OCI-LY3 (cell line): ENCODE measurements around the gene TSPO.

Experiments
- H2AFZ ChIP-seq: fragments of 200-600, 300-600 bp; shearing (Covaris generic); 2 replicates; pipeline ENCODE4 v1.6.0; 2014; ENCODE audit warnings: antibody characterized with exemption, low read depth, low read length
- H3K27ac ChIP-seq: fragments of 200-600, 300-600 bp; sonication (generic); 2 replicates; pipeline ENCODE4 v1.5.1; 2014; ENCODE audit warnings: mild to moderate bottlenecking, low read length, moderate library complexity, mixed read lengths
- H3K27me3 ChIP-seq: fragments of 200-600, 300-600 bp; sonication (generic); 2 replicates; pipeline ENCODE4 v1.6.1; 2014; ENCODE audit warnings: low read depth, low read length, mixed read lengths
- H3K36me3 ChIP-seq: fragments of 200-600, 300-600 bp; sonication (generic); replicated peaks from 2 replicates; pipeline ENCODE3; 2014; ENCODE audit warnings: low read depth, low read length, mixed read lengths
- H3K4me1 ChIP-seq: fragments of 300-600, 200-600 bp; sonication (generic); 2 replicates; pipeline ENCODE4 v1.6.1; 2014; ENCODE audit warnings: low read length, mixed read lengths
- H3K4me2 ChIP-seq: fragments of 200-600, 300-600 bp; sonication (generic); 2 replicates; pipeline ENCODE4 v1.6.1; 2014; ENCODE audit warnings: low read length, mixed read lengths
- H3K4me3 ChIP-seq: fragments of 300-600, 200-600 bp; sonication (generic); 2 replicates; pipeline ENCODE4 v1.5.1; 2014; ENCODE audit warnings: antibody characterized with exemption, mild to moderate bottlenecking, low read length, moderate library complexity
- H3K79me2 ChIP-seq: fragments of 300-600, 200-600 bp; shearing (Covaris generic); 2 replicates; pipeline ENCODE4 v1.6.1; 2014; ENCODE audit warnings: mild to moderate bottlenecking, low read length, mixed read lengths
- H3K9ac ChIP-seq: fragments of 300-600, 200-600 bp; shearing (Covaris generic); 2 replicates; pipeline ENCODE4 v1.6.0; 2014; ENCODE audit warnings: mild to moderate bottlenecking, low read length, moderate library complexity
- H3K9me3 ChIP-seq: fragments of 200-600, 300-600 bp; shearing (Covaris generic); 2 replicates; pipeline ENCODE4 v1.6.1; 2014; ENCODE audit warnings: low read length, mixed read lengths; ENCODE audit not compliant: insufficient read depth
- H4K20me1 ChIP-seq: fragments of 200-600, 300-600 bp; sonication (generic); 2 replicates; pipeline ENCODE4 v1.6.1; 2016; ENCODE audit warnings: low read length, mixed read lengths; ENCODE audit not compliant: insufficient read depth
- EZH2phosphoT487 ChIP-seq: fragments of 200-600 bp; shearing (Covaris generic); IDR thresholded peaks from 2 replicates; pipeline ENCODE4 v1.6.1; 2018; ENCODE audit warnings: antibody characterized with exemption, mixed run types, low read depth
- TF ChIP-seq, protein P1 (sequence below): fragments of 200-600, 300-600 bp; sonication (generic); IDR thresholded peaks from 2 replicates; pipeline ENCODE4 v1.5.1; 2014; ENCODE audit warnings: antibody characterized with exemption, low read length, low read depth

The TSPO gene

DNA sequence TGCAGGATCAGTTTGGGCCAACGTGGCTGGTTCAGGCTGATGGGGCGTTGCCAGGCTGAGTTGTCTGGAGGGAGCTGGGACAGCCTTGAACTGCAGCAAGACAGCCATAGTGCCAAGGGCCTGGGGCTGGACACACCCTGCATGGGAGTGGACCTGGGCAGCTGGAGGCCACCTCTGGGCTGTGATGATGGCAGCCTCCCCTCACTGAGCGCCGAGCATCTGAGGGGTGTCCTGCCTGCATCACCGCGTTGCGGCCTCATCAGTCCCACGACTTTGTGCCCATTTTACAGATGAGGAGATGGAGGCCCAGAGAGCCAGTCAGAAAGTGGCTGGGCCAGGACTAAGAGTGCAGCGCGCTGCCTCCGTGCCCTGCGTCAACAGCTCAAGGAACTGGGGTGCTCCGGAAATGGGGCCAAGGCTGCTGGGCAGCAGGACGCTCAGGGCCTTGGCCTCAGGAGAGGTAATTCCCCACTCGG, 590 bp upstream of the TSPO start:
- Histone ChIP-seq H3K9me3 (no peaks in the 10 kb centered on the region), H2AFZ (peak overlapping the region; percentile 90), H3K9ac (peak overlapping the region; percentile 66), H3K79me2 (no peaks in the 10 kb centered on the region), H3K4me2 (peak overlapping the region; percentile 92), H3K27me3 (peaks cover 6% of the 10 kb centered on the region), H3K4me1 (peaks cover 28% of the 10 kb centered on the region), H3K4me3 (peak overlapping the region; percentile 83), H4K20me1 (no peaks in the 10 kb centered on the region), H3K27ac (no peak overlapping the region), H3K36me3 (no peaks in the 10 kb centered on the region)
- TF ChIP-seq EZH2phosphoT487, result no peak
- TF ChIP-seq, protein P1, sequence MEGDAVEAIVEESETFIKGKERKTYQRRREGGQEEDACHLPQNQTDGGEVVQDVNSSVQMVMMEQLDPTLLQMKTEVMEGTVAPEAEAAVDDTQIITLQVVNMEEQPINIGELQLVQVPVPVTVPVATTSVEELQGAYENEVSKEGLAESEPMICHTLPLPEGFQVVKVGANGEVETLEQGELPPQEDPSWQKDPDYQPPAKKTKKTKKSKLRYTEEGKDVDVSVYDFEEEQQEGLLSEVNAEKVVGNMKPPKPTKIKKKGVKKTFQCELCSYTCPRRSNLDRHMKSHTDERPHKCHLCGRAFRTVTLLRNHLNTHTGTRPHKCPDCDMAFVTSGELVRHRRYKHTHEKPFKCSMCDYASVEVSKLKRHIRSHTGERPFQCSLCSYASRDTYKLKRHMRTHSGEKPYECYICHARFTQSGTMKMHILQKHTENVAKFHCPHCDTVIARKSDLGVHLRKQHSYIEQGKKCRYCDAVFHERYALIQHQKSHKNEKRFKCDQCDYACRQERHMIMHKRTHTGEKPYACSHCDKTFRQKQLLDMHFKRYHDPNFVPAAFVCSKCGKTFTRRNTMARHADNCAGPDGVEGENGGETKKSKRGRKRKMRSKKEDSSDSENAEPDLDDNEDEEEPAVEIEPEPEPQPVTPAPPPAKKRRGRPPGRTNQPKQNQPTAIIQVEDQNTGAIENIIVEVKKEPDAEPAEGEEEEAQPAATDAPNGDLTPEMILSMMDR, result no peak

DNA sequence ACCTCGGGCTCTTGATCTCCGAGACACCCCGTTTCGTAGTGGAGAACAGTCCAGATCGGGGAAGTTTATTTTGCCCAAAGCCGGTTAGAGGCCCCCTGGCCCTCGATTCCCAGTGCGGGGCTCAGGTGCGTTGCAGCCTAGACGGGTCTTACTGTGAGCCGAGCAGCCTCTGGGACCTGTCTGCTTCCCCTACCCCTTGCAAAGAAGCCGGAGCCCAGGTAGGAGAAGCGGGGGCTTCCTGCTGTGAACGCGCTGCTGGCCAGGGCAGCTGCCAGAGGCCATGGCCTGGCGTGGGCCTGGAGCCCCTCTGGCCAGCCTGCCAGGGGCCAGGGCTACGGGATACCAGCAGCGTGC, 621 bp downstream of the TSPO start:
- peaks cover 21% of the 10 kb centered on the region for H3K4me1 ChIP-seq
- H3K27me3 ChIP-seq, result peaks cover 6% of the 10 kb centered on the region
- H2AFZ ChIP-seq, result peak overlapping the region; percentile 50
- peak overlapping the region; percentile 66 for H3K9ac ChIP-seq
- no peaks in the 10 kb centered on the region for H3K79me2 ChIP-seq
- TF ChIP-seq, protein P1, result no peak
- no peak for TF ChIP-seq EZH2phosphoT487
- H3K9me3 ChIP-seq, result no peaks in the 10 kb centered on the region
- H3K4me2 ChIP-seq, result peak overlapping the region; percentile 92
- no peaks in the 10 kb centered on the region for H4K20me1 ChIP-seq
- no peak overlapping the region for H3K27ac ChIP-seq
- peak overlapping the region; percentile 83 for H3K4me3 ChIP-seq
- H3K36me3 ChIP-seq, result no peaks in the 10 kb centered on the region

DNA sequence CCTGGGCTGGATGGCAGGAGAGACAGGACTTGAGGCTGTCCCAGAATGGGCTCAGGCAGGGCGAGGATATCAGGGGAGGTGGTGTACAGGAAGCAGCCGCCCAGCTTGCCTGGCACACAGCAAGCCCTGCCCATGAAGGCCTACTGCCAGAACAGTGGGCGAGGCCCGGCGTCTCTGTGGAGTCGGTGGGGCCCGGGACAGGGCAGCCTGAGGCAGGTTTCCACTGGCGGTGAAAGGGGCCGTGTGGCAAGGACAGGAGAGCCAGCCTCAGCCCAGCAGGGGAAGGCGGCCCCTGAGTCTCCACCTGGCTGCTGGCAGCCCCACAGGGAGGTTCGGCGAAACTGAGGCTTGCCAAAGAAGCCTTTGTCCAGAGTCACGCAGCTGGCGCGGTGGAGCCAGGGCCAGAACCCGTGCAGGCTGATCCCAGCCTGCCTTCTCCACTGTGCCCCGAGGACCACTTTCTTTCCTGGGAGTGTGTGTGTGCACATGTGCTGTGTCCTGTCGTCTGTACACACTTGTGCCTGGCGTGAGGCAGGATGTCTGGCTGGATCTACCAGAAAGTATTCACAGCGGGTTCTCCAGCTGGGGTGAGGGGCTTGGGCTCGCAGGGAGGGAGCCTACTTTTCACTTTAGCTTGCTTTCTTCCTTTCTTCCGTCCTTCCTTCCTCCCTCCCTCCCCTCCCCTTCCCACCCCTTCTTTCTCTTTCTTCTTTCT, 1.2 kb downstream of the TSPO start:
- Histone ChIP-seq H3K27ac (no peak overlapping the region), H3K9ac (peak overlapping the region; percentile 66), H3K4me3 (peak overlapping the region; percentile 83), H3K4me1 (peaks cover 16% of the 10 kb centered on the region), H3K36me3 (no peaks in the 10 kb centered on the region), H4K20me1 (no peaks in the 10 kb centered on the region), H2AFZ (peak overlapping the region; percentile 50; the same call in 1 of the 2 replicates), H3K27me3 (peaks cover 6% of the 10 kb centered on the region), H3K9me3 (no peaks in the 10 kb centered on the region), H3K79me2 (no peaks in the 10 kb centered on the region), H3K4me2 (peak overlapping the region; percentile 92)
- TF ChIP-seq, protein P1, result no peak
- no peak for TF ChIP-seq EZH2phosphoT487

DNA sequence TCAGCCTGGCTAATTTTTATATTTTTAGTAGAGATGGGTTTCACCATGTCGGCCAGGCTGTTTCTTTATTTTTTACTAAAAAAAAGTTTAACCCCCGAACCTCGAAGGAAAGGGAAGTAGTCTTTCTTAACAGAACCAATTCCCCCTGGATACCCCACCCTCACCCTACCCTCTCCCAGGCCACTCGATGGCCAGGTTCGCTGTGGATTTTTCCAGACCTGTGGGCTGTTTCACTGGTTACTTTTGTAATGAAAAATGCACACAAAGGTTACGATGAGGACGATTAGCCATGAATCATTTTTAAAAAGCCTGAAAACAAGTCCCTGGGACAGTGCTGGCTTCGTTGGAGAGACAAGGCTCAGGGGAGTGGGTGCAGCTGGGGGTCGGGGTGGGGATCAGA, 2.5 kb downstream of the TSPO start:
- peaks cover 6% of the 10 kb centered on the region for H3K27me3 ChIP-seq
- no peak overlapping the region for H2AFZ ChIP-seq
- no peak overlapping the region for H3K4me3 ChIP-seq
- H3K27ac ChIP-seq, result no peak overlapping the region
- no peaks in the 10 kb centered on the region for H3K79me2 ChIP-seq
- no peaks in the 10 kb centered on the region for H4K20me1 ChIP-seq
- TF ChIP-seq, protein P1, result no peak
- no peak for TF ChIP-seq EZH2phosphoT487
- H3K36me3 ChIP-seq, result no peaks in the 10 kb centered on the region
- peaks cover 11% of the 10 kb centered on the region; the same call in 1 of the 2 replicates for H3K4me1 ChIP-seq
- H3K9ac ChIP-seq, result no peak overlapping the region
- H3K4me2 ChIP-seq, result no peak overlapping the region
- H3K9me3 ChIP-seq, result no peaks in the 10 kb centered on the region
